Measurements from ENCODE around the gene PSMD9.

PSMD9 gene

GRCh38 chr12:121932176-121932536, 43.6 kb downstream of the PSMD9 start:
- DNase-seq (ENCODE audit: low read depth in 1 of 2, low spot score in 1 of 2) = no peak
- H3K27me3 ChIP-seq (ENCODE audit: insufficient read depth, poor library complexity, severe bottlenecking) = no peaks in the 10 kb centered on the region
- H3K27ac ChIP-seq (replicated peaks) = no peak overlapping the region
- TF ChIP-seq SPI1 (IDR thresholded peaks at IDR 0.05; ENCODE audit: borderline replicate concordance, low read depth) (no peak), REST (IDR thresholded peaks at IDR 0.05; ENCODE audit: insufficient replicate concordance, low read depth) (no peak), CTCF (IDR thresholded peaks at IDR 0.05; ENCODE audit: insufficient read depth, low read length) (no peak), GABPA (IDR thresholded peaks at IDR 0.05; ENCODE audit: low read depth) (no peak), POLR2AphosphoS5 (IDR thresholded peaks at IDR 0.05; ENCODE audit: low read depth) (no peak)
- no peak overlapping the region for H3K4me3 ChIP-seq (replicated peaks; ENCODE audit: insufficient read depth, low read length)

GRCh38 chr12:121932914-121933521, 44.4 kb downstream of the PSMD9 start:
- Histone ChIP-seq H3K27me3 (ENCODE audit: insufficient read depth, poor library complexity, severe bottlenecking) (no peaks in the 10 kb centered on the region), H3K4me3 (replicated peaks; ENCODE audit: insufficient read depth, low read length) (no peak overlapping the region), H3K27ac (replicated peaks) (no peak overlapping the region)
- TF ChIP-seq GABPA (IDR thresholded peaks at IDR 0.05; ENCODE audit: low read depth) = no peak
- no peak for TF ChIP-seq SPI1 (IDR thresholded peaks at IDR 0.05; ENCODE audit: borderline replicate concordance, low read depth)
- TF ChIP-seq CTCF (IDR thresholded peaks at IDR 0.05; ENCODE audit: insufficient read depth, low read length) = no peak
- TF ChIP-seq POLR2AphosphoS5 (IDR thresholded peaks at IDR 0.05; ENCODE audit: low read depth) = no peak
- no peak for TF ChIP-seq REST (IDR thresholded peaks at IDR 0.05; ENCODE audit: insufficient replicate concordance, low read depth)
- DNase-seq (ENCODE audit: low read depth in 1 of 2, low spot score in 1 of 2) = no peak

- DNase-seq (ENCODE audit: low read depth in 1 of 2, low spot score in 1 of 2) = peak in 1 of 2 experiments; percentile 23
- H3K27me3 ChIP-seq (ENCODE audit: insufficient read depth, poor library complexity, severe bottlenecking) = no peaks in the 10 kb centered on the region
- TF ChIP-seq REST (IDR thresholded peaks at IDR 0.05; ENCODE audit: insufficient replicate concordance, low read depth) (no peak), SPI1 (IDR thresholded peaks at IDR 0.05; ENCODE audit: borderline replicate concordance, low read depth) (no peak), POLR2AphosphoS5 (IDR thresholded peaks at IDR 0.05; ENCODE audit: low read depth) (no peak)
- H3K4me3 ChIP-seq (replicated peaks; ENCODE audit: insufficient read depth, low read length) = no peak overlapping the region
- H3K27ac ChIP-seq (replicated peaks) = no peak overlapping the region
Measured at GRCh38 chr12:121933522-121934308, 45.1 kb downstream of the PSMD9 start.
